Fibroblast of skin of right biceps (primary cell): ENCODE results near the gene DIP2B.

Source experiments
- DNase-seq: peaks from one replicate; pipeline ENCODE4 v3.0.0-alpha.2; 2013

Gene DIP2B

DNA sequence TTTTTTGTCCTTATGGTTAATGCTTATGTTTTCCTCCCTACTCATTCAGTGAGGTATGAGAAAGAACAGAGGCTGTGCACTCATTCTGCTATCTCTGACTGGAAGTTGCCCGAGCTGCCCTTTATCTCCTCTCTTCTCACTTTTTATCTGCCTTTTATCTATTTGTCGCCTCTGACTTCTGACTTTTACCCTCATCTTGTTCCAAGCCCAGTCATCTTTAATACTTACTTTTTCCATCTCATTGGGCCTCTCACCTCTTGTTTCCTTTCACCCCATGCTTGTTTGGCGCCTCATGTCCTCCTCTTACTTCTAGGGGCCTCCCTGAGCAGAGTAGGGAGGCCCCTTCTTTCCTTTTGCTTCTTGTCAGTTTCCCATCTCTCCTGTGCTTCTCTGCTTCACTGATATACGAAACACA lies 50.7 kb downstream of the DIP2B start:
- DNase-seq, result no peak

DNA sequence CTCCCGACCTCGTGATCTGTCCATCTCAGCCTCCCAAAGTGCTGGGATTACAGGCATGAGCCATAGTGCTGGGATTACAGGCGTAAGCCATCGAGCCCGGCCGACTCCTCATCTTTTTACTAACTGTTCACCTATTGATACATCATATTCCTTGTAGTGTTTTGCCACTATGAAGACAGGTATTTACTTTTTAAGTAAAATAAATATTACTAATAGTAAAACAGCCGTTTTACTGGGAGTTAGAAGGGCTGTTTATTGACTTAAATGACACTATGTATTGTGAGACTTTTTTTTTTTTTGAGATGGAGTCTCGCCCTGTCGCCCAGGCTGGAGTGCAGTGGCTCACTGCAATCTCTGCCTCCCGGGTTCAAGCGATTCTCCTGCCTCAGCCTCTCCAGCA lies 51.5 kb downstream of the DIP2B start:
- DNase-seq, result no peak

DNA sequence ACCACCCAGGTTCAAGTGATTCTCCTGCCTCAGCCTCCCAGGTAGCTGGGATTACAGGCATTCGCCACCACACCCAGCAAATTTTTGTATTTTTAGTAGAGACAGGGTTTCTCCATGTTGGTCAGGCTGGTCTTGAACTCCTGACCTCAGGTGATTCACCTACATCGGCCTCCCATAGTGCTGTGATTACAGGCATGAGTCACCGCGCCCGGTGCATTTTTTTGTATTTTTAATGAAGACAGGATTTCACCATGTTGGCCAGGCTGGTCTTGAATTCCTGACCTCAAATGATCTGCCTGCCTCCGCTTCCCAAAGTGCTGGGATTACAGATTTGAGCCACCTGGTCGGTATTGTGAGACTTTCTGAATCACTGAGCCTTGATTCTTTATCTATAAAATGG lies 52.0 kb downstream of the DIP2B start:
- DNase-seq, result peak; percentile 64

DNA sequence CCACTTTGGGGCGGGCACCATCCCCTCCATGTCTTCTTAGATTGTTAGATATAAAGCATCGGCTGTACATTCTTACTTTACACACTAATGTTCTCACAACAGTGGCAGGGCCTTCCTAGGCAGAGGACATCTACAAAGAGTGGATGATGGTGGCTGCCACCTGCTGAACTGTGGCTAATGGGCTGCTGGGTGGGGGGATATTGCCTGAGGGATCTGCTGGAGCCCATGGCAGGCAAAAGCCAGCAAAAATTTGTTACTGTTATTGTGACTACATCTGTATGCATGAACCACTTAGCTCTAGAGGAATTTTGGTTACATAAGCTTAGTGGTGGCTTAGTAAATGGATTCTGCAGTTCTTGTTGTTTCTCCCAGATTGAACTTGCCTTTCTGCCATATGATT lies 52.6 kb downstream of the DIP2B start:
- no peak for DNase-seq

DNA sequence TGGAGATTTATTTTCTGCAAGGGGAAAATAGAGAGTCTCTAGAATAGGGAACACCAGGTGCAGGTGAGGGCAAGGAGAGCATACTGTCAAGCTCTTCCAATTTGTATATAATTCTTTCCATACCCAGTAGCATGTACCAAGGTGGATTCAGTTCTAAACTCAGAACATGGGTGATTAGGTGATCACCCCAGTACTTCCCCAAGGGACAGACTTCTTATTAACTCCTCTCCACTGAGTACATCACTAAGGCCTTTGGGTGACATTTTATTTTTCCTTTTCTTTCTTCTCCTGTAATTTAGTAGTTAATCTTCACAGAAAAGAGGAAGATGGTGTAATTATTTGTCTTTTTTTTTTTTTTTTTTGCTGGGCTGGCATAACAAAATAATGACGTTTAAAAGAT lies 54.2 kb downstream of the DIP2B start:
- DNase-seq, result no peak

DNA sequence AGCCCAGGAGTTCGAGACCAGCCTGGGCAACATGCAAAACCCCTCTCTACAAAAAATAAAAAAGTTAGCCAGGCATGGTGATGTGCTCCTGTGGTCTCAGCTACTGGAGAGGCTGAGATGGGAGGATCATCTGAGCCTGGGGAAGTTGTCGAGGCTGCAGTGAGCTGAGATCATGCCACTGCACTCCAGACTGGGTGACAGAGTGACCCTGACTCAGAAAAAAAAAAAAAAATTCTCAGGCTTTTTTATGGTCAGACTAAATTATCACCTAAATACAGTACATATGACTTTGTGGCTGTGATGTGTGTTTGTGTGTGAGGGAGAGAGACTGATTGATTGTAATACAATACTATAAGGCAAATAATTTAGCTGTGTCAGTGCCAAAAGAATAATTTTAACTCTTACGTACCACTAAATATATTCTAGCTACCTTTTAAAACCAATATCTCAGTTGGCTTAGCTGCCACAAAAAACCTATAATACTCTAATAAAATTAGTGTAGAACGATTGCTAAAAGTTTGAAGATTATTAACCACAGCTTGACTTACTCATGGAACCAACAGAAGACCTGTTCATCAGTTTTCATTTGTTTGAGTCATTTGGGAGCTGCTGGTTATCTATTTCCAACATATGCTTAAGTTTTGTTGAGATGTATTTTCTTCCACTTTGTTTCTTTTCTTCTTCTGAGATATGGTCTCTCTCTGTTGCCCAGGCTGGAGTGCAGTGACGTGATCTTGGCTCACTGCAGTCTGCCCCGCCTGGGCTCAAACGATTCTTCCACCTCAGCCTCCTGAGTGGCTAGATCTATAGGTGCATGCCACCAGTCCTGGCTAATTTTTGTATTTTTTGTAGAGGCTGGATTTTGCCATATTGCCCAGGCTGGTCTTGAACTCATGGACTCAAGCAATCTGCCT lies 58.0 kb downstream of the DIP2B start:
- DNase-seq, result no peak

DNA sequence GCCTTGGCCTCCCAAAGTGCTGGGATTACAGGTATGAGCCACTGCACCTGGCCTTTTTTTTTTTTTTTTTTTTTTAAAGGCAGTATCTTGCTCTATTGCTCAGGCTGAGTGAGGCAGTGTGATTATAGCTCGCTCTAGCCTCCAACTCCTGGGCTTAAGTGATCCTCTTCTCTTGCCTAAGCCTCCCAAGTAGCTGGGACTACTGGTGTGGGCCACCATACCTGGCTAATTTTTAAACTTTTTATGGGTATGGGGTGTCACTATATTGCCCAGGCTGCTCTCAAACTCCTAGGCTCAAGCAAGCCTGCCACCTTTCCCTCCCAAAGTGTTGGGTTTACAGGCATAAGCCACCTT lies 58.6 kb downstream of the DIP2B start:
- DNase-seq, result no peak

DNA sequence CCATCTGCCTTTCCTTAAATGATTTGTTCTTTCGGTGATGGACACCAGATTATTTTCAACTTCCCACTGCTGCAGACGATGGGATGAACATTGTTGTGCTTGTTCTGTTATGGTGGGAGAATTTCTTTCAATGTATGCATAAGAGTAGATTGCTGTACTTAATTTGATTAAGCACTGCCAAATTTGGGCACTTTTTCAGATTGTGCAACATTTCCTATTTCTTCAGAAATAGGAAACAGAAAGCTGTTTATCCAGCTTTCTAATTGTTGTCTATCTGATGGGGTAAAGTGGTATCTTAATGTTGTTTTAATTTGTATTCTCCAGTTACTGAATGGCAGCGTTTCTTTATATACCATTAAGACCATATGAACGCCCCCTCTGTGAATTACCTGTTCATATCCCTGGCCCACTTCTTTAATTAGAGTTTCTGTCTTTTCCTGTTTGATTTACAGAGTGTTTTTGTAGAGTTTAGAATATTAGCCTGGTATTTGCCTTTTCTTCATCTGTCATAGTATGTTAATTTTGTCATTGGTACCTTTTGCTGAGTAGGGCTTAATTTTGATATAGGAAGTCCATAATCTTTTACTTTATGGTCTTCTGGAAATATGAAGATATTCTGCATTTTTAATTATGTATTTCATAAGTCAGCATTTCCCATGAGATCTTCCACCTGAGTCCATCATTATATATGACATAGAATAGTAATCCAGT lies 59.6 kb downstream of the DIP2B start:
- no peak for DNase-seq

DNA sequence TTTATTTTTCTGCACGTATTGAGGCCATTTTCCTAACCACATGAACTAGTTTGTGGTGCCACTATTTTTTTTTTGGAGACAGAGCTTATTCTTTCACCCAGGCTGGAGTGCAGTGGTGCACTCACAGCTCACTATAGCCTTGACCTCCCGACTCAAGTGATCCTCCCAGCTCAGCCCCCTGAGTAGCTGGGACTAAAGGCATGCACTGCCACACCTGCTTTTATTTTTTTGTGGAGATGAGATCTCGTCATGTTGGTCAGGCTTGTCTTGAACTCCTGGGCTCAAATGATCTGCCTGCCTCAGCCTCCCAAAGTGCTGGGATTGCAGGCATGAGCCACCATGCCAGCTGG lies 60.1 kb downstream of the DIP2B start:
- no peak for DNase-seq

DNA sequence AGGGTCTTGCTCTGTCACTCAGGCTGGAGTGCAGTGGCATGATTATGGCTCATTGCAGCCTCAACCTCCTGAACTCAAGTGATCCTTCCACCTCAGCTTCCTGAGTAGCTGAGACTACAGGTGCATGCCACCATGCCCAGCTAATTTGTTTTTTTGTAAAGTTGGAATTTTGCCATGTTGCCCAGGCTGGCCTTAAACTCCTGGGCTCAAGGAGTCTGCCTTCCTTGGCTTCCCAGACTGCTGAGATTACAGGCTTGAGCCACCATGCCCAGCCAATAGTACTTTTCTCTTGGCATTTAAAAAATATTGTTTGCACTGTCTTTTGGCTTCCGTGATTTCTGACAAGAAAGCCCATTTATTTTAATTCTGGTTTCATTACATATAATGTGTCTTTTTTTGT lies 61.3 kb downstream of the DIP2B start:
- no peak for DNase-seq

DNA sequence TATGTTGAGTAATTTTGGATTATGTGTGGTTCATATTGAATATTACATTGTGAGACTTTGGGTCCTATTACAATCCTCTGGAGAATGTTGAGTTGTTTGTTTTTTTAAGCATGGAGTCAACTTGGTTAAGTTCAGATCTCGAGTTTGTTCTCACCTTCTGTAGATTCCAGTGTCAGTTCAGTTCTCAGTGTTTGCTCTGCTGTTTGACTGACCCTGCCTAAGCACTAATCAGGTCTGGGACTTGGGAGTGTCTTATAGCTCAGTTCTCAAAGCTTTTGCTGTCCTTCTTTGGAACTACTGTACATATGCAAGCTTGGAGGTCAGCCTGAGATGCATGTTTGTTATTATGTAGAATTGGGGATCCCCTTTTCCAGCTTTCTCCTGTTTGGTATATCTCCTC lies 63.1 kb downstream of the DIP2B start:
- no peak for DNase-seq

DNA sequence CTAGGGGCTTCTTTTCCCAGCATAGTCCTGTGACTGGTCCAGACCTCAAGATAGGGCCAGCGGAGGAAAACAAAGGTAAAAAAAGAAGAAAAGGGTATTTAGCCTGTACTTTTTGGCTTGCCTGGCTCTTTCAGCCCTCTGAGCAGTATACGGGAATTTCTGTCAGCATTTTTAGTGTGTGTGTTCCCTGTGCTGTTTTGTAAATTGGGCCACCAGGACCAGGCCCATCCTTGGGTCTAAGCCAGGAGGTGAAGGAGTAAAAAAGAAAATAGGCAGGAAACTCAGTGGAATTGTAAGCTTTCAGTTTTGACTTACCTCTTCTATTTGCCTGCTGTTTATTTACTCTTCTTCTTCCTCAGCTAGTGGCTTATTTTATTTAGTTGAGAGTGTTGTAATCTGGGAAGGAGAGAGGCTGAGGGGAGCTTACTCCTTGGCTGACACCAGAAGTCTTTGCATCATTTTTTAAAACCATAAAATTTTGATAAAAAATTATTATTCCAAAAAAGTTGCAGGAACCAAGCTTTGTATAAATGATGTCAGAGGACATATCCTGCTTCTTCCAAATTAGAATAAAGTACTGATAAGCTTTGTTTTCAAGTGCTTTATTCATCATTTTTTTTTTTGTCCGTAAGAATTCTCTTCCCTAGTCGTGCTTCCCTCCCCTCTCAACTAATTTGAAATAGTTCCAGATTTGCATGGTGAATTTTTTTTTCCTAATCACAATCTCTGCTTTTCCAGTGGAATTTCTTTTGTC lies 63.7 kb downstream of the DIP2B start:
- no peak for DNase-seq

DNA sequence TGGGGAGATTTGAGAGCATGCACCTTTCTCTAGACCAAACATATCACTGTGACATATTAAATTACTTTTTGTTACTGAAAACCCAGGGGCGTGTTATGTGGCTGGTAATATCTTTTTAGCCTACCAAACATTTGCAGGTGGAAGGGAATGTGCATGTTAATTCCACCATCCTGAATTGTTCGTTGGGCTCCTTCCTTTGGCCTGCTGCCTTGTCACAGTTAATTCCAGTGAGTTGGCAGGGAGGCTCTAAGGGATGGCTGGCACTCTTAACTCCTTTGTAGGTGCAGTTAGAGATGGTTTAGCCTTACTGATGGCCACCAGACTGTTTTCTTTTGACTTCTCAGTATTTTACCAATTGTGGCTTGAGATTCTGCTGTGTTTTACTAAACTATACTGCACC lies 64.5 kb downstream of the DIP2B start:
- DNase-seq, result no peak

DNA sequence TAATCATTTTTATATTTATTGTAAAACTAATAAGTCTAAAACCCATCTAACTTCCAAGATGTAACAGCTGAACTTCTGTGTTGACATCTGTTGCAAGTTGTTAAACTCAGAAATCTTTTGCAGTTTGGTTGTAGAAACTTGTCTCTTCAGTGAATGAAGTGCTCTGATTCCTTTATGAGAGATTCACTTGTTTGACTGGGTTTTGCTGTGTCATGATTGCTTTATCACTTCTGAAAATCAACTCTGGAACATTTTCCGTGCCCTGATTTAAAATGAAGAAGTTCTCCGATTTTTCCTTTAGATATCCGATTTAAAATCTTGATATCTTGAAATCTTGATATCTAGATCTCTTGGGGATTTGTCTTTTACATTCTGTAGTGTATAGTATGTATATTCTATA lies 65.1 kb downstream of the DIP2B start:
- no peak for DNase-seq

DNA sequence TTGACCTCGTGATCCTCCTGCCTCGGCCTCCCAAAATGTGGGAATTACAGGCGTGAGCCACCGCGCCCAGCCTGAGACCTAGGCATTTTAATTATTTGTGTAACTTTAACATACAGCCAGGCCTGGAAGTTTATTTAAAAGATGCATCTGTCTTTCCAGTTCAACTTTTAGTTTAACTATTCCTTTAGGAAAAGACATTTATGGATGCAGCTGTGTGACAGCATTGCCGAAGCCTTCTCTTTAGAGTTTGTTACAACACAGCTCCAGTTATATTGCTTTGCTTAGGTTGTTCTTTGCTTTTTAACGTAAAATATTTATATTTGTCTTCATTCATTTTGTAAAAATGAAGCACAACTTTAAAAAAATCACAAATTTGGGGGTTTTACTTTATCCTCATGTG lies 67.0 kb downstream of the DIP2B start:
- no peak for DNase-seq

DNA sequence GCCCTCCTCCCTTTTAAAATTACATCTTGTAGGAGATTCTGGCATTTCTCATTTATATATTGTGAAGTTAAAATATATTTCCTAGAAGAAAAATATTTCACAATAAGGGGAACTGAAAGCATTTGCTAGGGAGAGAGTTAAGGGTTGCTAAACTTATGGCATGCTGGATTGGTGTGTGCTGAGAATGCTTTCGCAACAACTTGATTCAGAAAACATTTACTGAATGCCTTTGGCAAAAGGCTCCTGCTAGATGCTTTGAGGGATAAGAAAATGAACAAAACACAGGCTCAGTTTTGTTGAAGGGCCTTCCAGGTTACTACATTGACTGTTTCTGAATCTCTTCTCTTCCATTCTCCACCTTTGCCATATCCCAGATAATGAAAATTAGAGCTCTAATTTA lies 67.5 kb downstream of the DIP2B start:
- peak; percentile 76 for DNase-seq

DNA sequence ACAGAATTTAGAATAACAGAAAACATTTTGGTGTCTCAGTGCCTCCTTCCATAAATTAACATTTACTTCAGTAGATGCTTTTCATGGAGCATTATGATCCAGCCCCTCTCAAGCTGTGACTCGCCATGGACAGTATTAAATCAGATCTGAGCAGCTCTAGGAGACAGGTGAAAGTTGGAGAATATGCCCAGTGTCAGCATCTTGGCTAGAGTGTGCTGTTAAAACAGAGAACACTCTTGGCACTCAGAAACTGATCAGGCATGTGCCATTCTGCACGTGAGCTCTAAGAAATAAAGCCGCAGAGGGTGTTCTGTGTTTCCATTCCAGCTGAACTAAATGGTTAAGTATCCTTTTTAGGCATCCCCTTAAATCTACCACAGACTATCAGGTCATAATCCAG lies 68.0 kb downstream of the DIP2B start:
- no peak for DNase-seq

DNA sequence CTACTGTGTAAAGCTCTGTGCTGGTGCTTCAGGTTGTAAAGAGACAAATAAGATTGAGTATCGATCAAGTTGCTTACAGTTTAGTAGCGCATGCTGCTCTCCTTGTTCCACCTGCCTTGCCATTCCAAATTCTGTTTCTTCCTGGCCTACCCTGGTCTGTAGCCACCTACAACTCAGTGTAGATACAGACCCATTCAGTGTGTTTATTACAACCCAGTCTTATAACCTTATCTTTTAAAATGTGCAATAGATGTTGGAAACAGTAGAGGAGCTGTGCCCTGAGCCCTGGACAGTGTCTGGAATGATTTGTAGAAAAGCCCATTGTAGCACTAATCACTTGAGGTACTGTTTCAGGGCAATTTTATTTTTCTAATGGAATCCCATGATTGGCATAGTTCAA lies 68.5 kb downstream of the DIP2B start:
- DNase-seq, result no peak

DNA sequence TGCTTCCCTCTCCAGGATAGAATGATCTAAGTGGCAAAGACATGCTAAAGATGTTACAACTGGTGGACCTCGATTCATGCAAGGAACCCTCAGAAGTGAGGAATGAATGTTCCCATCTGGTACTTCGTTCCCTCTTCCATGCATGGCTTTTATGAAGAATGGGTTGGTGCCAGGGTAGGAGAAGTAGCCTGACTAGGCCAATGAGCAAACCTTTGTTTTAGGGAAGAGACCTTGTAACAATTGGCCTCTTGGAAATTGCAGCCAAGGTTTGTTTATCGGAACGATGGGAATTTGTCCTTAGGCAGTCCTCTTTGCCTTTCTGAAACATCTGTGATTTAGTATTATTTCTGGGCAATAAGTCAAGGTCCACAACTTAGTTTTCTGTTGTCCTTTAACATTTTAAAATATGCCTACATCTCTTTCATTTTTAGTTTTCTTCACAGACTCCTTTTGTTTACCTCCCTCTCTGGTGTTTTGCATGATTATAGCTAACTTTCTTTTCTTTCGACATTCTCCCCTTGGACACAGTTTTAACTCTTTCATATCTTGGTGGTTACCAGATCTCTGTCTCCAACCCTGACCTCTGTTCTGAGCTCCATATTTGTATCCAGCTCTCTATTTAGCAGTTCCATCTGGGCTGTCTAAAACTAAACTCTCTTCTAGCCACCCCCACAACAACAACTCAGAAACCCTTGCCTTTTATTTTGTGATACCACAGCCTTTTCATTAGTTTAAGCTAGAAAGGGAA lies 70.0 kb downstream of the DIP2B start:
- no peak for DNase-seq

DNA sequence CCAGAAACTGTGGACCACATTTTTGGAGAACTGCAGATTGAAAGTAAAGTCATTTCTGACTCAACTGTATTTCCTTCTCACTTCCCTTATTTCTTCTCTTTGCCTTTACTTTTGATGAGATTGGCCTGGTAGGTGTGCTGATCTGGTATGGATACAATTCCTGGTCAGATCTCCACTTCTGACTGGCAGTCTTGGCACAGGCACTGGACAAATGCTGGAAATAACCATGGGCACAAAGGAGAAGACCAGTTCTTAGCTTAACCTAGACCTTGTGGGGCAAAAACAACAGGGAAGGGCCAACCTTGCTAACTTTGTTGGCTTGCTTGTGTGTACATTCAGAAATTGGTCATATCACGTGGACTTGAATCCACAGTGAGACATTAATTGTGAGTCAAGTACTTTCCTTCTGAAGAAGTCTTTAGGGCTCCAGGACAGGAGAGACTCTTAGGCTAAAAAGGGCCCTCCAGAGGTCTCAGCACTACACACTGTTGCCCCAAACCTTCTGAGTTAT lies 75.0 kb downstream of the DIP2B start:
- peak; percentile 10 for DNase-seq

DNA sequence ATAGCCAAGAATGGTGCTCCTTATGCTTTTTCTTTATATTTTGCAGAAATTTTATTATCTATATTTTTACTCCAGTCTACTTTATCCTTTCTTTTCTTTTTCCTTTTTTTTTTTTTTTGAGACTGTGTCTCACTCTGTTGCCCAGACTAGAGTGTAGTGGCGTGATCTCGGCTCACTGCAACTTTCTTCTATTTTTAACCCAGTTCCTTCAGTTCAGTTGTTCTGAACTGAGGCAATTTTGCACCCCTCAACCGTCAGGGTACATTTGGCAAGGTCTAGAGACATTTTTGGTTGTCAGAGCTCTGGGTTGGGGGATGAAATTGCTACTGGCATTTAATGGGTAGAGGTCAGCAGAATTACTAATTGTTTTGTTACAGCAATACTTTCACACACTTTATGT lies 75.7 kb downstream of the DIP2B start:
- DNase-seq, result no peak

DNA sequence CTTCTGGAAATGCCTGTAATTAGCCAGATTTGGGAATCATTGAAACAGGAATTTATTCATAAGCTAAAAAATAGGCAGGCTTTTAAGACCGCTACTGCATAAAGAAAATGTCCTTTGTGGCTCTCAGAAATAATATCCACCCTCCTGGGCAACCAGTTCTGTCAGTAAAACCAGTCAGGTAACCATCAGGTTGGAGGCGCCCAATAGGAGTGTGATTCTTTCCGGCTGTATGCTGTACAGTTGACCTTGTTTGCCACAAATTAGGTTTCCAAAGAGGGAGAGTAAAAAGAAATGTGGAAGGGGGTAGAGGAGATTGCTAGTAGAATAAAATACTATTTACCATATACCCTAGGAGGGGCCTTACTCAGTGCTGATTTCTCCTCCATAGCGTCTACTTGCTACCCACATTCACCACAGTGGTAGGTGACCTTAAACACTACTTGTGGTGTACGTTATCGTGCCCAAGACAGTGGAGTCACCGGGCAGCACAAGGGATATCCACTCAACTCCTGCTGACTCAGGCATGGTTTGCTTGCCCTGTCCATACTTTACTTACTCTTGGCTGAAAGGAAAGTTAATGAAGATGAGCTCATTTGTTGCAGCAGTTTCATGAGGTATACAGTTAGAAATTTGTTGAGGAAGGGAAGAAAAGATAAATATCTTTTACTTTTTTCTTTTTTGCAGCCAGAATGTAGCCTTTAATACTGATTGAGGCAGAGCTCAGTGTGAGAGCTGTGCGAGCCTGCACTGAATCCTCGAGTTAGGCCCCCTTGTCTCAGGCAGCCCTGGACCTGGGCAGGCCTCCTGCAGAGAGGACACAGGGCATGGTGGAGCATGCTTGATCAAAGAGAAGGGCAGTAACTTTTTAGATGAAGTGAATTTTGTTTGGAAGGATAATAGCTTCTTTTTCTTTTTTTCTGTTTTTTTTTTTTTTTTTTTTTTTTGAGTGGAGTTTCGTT lies 76.7 kb downstream of the DIP2B start:
- DNase-seq, result peak; percentile 53
